Hepatocyte (in vitro differentiated cells): ENCODE results near the gene AEBP1.

Experiments
- CTCF ChIP-seq: fragments of 200-600 bp; sonication (generic); IDR thresholded peaks from 2 replicates; pipeline ENCODE4 v1.5.1; 2016; ENCODE audit warnings: antibody characterized with exemption, mild to moderate bottlenecking; ENCODE audit not compliant: poor library complexity
- EZH2phosphoT487 ChIP-seq: fragments of 200-600 bp; sonication (generic); IDR thresholded peaks from one replicate; pipeline ENCODE4 v1.6.1; 2018; ENCODE audit warnings: antibody characterized with exemption, mild to moderate bottlenecking, low read depth, moderate library complexity; ENCODE audit not compliant: unreplicated experiment, severe bottlenecking

DNA sequence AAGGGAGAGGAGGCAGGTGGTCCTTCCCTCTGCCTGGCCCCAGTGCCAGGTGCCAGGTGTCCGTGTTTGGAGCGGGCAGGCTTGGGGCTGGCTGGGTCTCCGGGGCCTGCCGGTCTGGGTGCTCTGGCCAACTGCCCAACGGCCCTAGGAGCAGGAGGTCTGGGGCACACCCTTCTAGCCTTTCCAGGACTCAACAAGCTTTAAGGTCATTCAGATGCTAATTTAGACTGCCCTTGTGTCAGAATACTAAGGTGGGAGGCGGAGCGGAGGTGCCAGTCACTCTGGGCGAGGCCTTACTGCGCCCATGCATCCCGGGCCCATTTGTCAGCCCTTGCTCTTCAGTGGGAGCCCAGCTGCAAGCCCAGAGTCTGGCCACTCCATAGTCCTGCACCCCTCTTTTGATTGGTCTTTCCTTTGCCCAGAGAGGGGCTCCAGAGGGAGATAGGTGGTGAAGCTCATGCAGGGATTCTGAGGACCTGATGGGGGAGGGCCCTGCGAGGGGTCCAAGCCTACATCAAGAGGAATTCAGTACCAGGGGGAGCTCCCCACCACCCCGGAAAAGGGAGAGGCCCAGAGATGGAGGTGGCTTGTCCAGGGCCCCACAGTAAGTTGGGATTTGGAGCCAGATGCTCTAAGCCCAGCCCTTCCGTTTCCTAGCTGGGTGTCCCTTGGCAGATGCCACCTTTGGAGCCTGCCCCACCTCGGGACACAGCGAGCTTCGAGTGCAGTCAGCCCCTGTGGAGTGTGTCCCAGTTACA, 40.1 kb upstream of the AEBP1 start:
- TF ChIP-seq CTCF (no peak), EZH2phosphoT487 (no peak)
